ENCODE measurements around the gene CSRP2.
A peak's percentile ranks its signal among the peaks of the same experiment; 100 is the strongest.

The CSRP2 gene

GRCh38 chr12:76890151-76891143 is 11.6 kb upstream of the CSRP2 start:
- DNase-seq, result no peak

GRCh38 chr12:76888775-76889174 is 10.0 kb upstream of the CSRP2 start:
- DNase-seq, result no peak

- peak; percentile 62 for DNase-seq
These were observed 5.0 kb upstream of the CSRP2 start for GRCh38 chr12:76883811-76884210.

GRCh38 chr12:76883151-76883550 is 4.3 kb upstream of the CSRP2 start:
- DNase-seq, result no peak

GRCh38 chr12:76882367-76882766 is 3.5 kb upstream of the CSRP2 start:
- DNase-seq, result no peak

- DNase-seq, result no peak
These were observed 2.3 kb upstream of the CSRP2 start for GRCh38 chr12:76881142-76881541.

GRCh38 chr12:76880519-76881023 is 1.8 kb upstream of the CSRP2 start:
- no peak for DNase-seq

- no peak for DNase-seq
These were observed 1.1 kb upstream of the CSRP2 start for GRCh38 chr12:76879710-76880518.

GRCh38 chr12:76878099-76878898 is 520 bp downstream of the CSRP2 start:
- DNase-seq, result peak; percentile 64

GRCh38 chr12:76876696-76877229 is 2.1 kb downstream of the CSRP2 start:
- no peak for DNase-seq

- DNase-seq, result no peak
These were observed 4.2 kb downstream of the CSRP2 start for GRCh38 chr12:76874491-76875190.

GRCh38 chr12:76874027-76874426 is 4.8 kb downstream of the CSRP2 start:
- DNase-seq, result no peak

- DNase-seq, result no peak
These were observed 6.4 kb downstream of the CSRP2 start for GRCh38 chr12:76872415-76872814.

GRCh38 chr12:76871742-76872141 is 7.1 kb downstream of the CSRP2 start:
- DNase-seq, result peak; percentile 69

- DNase-seq, result no peak
These were observed 7.7 kb downstream of the CSRP2 start for GRCh38 chr12:76871082-76871481.

- peak; percentile 89 for DNase-seq
These were observed 12.1 kb downstream of the CSRP2 start for GRCh38 chr12:76866726-76867125.

- no peak for DNase-seq
These were observed 12.7 kb downstream of the CSRP2 start for GRCh38 chr12:76866151-76866567.

- DNase-seq, result no peak
These were observed 13.9 kb downstream of the CSRP2 start for GRCh38 chr12:76864791-76865400.

GRCh38 chr12:76863837-76864236 is 15.0 kb downstream of the CSRP2 start:
- no peak for DNase-seq

GRCh38 chr12:76863005-76863670 is 15.7 kb downstream of the CSRP2 start:
- peak; percentile 65 for DNase-seq

GRCh38 chr12:76860256-76860655 is 18.6 kb downstream of the CSRP2 start:
- DNase-seq, result no peak
